AG09309 (cell line): ENCODE measurements around the gene SPRTN.

Source experiments
- DNase-seq: peaks from one replicate; pipeline ENCODE4 v3.0.0-alpha.2; 2010; ENCODE audit warnings: low read depth
- H3K4me3 ChIP-seq: 2 replicates; pipeline ENCODE4 v1.5.1; 2011; ENCODE audit warnings: mild to moderate bottlenecking, low read depth, low read length, moderate library complexity; ENCODE audit not compliant: control insufficient read depth
- CTCF ChIP-seq: IDR thresholded peaks from 2 replicates; pipeline ENCODE4 v1.5.1; 2011; ENCODE audit warnings: mild to moderate bottlenecking, low read depth, low read length, inconsistent platforms; ENCODE audit not compliant: insufficient read depth, control insufficient read depth; ENCODE audit errors: missing control alignments

Gene SPRTN

GRCh38 chr1:231322880-231323530 is 15.1 kb upstream of the SPRTN start:
- peak; percentile 11 for TF ChIP-seq CTCF
- H3K4me3 ChIP-seq: no peak overlapping the region
- no peak for DNase-seq

- no peak for DNase-seq
- no peak for TF ChIP-seq CTCF
- no peak overlapping the region for H3K4me3 ChIP-seq
Observed at GRCh38 chr1:231324660-231325059, 13.4 kb upstream of the SPRTN start.

- DNase-seq: no peak
- H3K4me3 ChIP-seq: no peak overlapping the region
- TF ChIP-seq CTCF: no peak
Observed at GRCh38 chr1:231326248-231326647, 11.8 kb upstream of the SPRTN start.

DNA sequence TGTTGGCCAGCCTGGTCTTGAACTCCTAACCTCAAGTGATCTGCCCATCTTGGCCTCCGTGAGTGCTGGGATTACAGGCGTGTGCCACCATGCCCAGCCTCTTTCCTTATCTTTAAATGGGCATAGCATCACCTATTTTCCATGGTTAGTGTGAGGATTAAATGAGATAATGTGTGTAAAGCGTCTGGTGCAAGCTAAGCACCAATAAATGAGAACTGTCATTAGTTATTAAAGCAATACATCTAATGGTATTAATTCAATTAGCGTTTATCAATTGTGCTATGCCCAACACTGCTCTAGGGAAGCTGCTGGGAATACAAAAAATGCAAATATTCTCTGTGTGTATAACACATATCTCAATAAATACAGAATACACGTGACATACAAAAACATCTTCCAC is 10.5 kb upstream of the SPRTN start:
- no peak for DNase-seq
- no peak for TF ChIP-seq CTCF
- H3K4me3 ChIP-seq: no peak overlapping the region

DNA sequence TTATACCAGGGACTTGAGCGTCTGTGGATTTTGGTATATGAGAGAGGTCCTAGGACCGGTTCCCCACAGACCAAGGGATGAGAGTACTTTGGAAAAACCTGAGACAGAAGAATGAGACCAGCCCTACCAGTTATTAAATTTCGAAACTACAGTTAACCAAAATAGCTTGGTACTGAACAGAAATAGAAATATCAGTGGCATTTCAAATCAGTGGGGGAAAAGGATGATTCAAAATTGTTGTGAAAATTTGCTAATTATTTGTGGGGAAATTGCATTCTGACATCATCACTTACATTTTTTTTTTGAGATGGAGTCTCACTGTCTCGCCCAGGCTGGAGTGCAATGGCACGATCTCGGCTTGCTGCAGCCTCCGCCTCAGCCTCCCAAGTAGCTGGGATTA is 8.6 kb upstream of the SPRTN start:
- no peak for DNase-seq
- H3K4me3 ChIP-seq: no peak overlapping the region
- no peak for TF ChIP-seq CTCF

- no peak overlapping the region for H3K4me3 ChIP-seq
- DNase-seq: no peak
- no peak for TF ChIP-seq CTCF
Observed at GRCh38 chr1:231332761-231333160, 5.3 kb upstream of the SPRTN start.

DNA sequence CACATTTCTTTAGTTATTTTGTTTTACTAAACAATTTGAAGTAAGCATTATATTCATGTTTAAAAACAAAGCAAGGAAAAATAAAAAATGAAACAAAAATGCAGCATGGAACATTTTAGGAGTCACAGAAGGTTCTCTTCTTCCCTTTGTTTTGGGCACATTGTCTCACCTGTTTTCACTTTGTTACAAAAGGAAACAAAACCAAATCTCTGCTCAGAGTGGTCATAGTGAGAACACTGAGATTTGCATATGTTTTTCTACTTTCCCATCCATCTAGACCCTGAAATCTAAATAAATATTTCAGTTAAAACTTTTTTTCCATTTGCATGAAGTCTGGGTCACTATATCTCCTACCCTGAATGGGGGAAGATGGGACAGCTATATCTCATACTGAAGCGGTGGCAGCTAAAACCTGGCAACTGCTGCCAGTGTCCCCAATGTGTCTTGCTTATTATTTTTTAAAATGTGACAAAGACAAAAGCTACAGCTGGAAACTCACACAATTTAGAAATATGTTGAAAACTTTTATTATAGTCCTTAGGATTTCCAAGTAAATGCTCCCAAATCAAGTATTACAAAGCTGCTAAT is 3.9 kb upstream of the SPRTN start:
- TF ChIP-seq CTCF: no peak
- peak overlapping the region; percentile 13 for H3K4me3 ChIP-seq
- DNase-seq: no peak
